HG02884 (cell line): Measurements from ENCODE around the gene COQ8A.

Experiments
- ATAC-seq: cut with Tn5 transposase; IDR thresholded peaks from one replicate; pipeline ENCODE4 v1.9.1; 2021; ENCODE audit warnings: mild to moderate bottlenecking, moderate library complexity; ENCODE audit not compliant: unreplicated experiment

Gene COQ8A

GRCh38 chr1:227003165-227003564 lies 63.1 kb downstream of the COQ8A start:
- no peak for ATAC-seq

GRCh38 chr1:227004796-227005195 lies 64.7 kb downstream of the COQ8A start:
- ATAC-seq: no peak

- ATAC-seq: no peak
These were observed 66.2 kb downstream of the COQ8A start for GRCh38 chr1:227006226-227006796.

GRCh38 chr1:227009937-227010336 lies 69.8 kb downstream of the COQ8A start:
- ATAC-seq: no peak

GRCh38 chr1:227010645-227011044 lies 70.6 kb downstream of the COQ8A start:
- ATAC-seq: no peak

GRCh38 chr1:227016990-227017389 lies 76.9 kb downstream of the COQ8A start:
- ATAC-seq: no peak

GRCh38 chr1:227032396-227032795 lies 92.3 kb downstream of the COQ8A start:
- no peak for ATAC-seq

- ATAC-seq: no peak
These were observed 93.8 kb downstream of the COQ8A start for GRCh38 chr1:227033880-227034279.

GRCh38 chr1:227035316-227035715 lies 95.2 kb downstream of the COQ8A start:
- ATAC-seq: no peak

- ATAC-seq: no peak
These were observed 97.0 kb downstream of the COQ8A start for GRCh38 chr1:227037121-227037520.
